ENCODE data around the gene SOBP. TPM values are rescaled to one million over a fixed set of nuclear protein-coding genes. Genes with fewer than 3 reads are reported as not detected.
"Not testable (repeated sequence)": the region's sequence is repeated elsewhere in the genome, so short reads cannot be mapped to it uniquely, and the experiment has no call there.

The SOBP gene
- total and polyA plus RNA-seq, 7 donors, result 5.7 to 27.6 (median 19.5) TPM

DNA sequence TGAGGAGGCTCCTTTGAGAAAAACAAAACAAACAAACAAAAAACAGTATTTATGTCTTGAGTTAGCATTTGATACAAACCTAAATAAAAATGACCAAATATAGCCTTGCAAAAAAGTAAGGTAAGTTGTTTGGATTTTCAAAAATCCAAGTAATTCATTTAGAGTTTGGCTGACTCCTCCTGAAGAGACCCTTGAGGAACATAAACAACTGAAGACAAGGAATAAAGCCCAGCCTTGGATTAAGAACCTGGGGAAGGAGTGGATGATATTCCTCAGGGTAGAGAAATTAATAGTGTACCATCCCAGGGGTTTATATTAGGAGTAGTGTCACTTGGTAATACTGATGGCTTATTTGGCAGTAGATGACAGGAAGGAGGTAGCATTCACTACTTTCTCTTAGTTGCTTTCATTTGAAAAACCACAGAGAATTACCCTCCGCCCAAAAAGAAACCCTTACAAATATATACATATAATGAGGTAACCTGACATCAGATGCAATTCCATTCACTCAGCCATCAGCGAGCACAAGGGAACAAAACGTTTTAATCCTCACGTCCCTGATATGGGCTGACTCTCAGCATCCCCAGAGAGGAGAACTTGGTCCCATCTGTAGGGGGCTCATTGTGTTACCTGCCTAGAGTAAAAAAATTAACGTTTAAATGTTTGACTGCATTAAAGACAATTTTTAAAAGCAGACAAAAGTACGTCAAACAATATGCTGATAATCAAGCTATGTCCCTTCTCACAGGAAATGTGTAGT lies 57.0 kb downstream of the SOBP start:
- no peak for ATAC-seq
- no peak for DNase-seq
- Histone ChIP-seq H3K27ac (no peak overlapping the region), H3K4me1 (peaks cover 19% of the 10 kb centered on the region), H3K27me3 (ENCODE audit: insufficient read depth in 3 of 3, low read length in 2 of 3) (no peaks in the 10 kb centered on the region), H3K4me3 (no peak overlapping the region), H3K9me3 (no peaks in the 10 kb centered on the region), H3K36me3 (ENCODE audit: insufficient read depth in 1 of 2, low read depth in 1 of 2) (peaks cover 0 to 15% of the 10 kb centered on the region in 2 donors)
- WGBS, 3 donors, result 80 to 84% (median 82%) methylated on average over 6 of the region's 6 CpGs
- intact Hi-C loops (cut with DNase I), result no loop called here
- TF ChIP-seq, protein P1, sequence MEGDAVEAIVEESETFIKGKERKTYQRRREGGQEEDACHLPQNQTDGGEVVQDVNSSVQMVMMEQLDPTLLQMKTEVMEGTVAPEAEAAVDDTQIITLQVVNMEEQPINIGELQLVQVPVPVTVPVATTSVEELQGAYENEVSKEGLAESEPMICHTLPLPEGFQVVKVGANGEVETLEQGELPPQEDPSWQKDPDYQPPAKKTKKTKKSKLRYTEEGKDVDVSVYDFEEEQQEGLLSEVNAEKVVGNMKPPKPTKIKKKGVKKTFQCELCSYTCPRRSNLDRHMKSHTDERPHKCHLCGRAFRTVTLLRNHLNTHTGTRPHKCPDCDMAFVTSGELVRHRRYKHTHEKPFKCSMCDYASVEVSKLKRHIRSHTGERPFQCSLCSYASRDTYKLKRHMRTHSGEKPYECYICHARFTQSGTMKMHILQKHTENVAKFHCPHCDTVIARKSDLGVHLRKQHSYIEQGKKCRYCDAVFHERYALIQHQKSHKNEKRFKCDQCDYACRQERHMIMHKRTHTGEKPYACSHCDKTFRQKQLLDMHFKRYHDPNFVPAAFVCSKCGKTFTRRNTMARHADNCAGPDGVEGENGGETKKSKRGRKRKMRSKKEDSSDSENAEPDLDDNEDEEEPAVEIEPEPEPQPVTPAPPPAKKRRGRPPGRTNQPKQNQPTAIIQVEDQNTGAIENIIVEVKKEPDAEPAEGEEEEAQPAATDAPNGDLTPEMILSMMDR (IDR thresholded peaks at IDR 0.05), result no peak

DNA sequence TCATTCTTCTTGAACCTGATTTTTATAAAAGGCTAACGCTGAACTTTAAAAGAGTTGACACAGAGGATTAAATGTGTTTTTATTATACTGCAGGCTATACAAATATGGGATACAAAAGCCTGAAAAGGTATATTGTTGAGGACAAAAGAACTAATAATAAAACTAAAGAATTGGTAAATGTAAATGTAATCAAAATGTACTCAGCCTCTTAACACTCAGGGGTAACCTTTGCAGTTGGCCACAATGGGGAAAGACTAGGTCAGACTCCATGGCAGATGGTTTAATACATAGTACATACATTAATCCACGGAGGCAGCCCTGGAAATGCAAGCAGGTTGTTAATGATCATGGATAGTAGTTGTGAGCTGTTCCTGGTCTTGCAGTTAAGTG lies 57.5 kb downstream of the SOBP start:
- DNase-seq (no peak), ATAC-seq (no peak)
- Histone ChIP-seq H3K4me1 (peaks cover 14% of the 10 kb centered on the region), H3K9me3 (no peaks in the 10 kb centered on the region), H3K27ac (no peak overlapping the region), H3K4me3 (no peak overlapping the region), H3K27me3 (ENCODE audit: insufficient read depth in 3 of 3, low read length in 2 of 3) (no peaks in the 10 kb centered on the region), H3K36me3 (ENCODE audit: insufficient read depth in 1 of 2, low read depth in 1 of 2) (peaks cover 0 to 17% of the 10 kb centered on the region in 2 donors)
- TF ChIP-seq, protein P1 (IDR thresholded peaks at IDR 0.05), result no peak
- 71 to 90% (median 90%) methylated on average over 2 of the region's 2 CpGs for WGBS, 3 donors
- intact Hi-C loops (cut with DNase I), result no loop called here

DNA sequence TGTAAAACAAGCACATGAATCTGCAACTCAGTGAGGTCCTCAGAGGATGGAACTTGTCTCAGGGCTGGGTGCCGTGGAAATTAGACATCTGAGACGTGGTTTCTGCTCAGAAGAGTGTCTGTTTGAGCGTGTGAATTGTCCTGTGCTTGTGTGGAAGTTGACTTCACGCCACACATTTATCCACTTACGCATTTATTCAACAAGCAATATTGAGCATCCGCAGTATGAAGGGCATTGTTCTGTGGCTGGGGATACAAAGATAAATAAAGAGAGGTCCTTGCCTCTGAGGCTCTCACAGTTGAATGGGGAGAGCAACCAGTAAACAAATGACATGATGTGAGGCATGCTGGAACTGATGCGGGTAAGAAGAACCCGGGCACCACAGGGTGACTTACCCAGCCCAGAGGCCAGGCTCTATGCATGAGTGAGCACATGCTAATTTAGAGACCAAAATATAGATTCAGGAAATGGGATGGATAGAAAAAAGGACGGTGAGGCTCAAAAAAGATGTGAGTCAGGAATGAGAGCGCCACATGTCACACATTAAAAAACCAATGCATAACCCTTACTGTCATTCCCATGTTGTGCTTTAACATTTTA lies 60.4 kb downstream of the SOBP start:
- Histone ChIP-seq H3K4me1 (no peaks in the 10 kb centered on the region), H3K27me3 (ENCODE audit: insufficient read depth in 3 of 3, low read length in 2 of 3) (no peaks in the 10 kb centered on the region), H3K27ac (no peak overlapping the region), H3K4me3 (no peak overlapping the region), H3K9me3 (no peaks in the 10 kb centered on the region), H3K36me3 (ENCODE audit: insufficient read depth in 1 of 2, low read depth in 1 of 2) (peaks cover 0 to 19% of the 10 kb centered on the region in 2 donors)
- intact Hi-C loops (cut with DNase I), result no loop called here
- 92 to 93% (median 93%) methylated on average over 10 of the region's 10 CpGs for WGBS, 3 donors
- ATAC-seq, result no peak
- TF ChIP-seq, protein P1 (IDR thresholded peaks at IDR 0.05), result no peak
- no peak for DNase-seq

DNA sequence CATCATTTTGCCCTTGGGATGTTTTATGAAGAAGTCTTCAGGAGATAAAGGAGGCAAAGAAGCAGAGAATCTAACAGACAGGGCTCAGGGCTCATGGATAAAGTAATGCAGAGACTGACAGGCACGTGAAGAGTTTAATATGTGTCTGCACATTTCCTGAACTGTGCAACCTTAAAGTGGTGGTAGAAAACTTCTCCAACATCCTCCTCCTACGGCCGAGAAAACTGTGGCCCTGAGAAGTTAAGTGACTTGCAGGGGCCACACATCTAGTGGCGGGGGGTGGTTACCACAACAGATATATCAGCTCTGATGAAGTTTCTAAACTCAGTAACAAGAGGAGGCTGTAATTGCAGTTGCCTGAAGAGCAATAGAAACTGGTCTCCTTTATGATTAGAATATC lies 61.0 kb downstream of the SOBP start:
- 84 to 89% (median 88%) methylated on average over 4 of the region's 4 CpGs for WGBS, 3 donors
- no peaks in the 10 kb centered on the region for H3K27me3 ChIP-seq (ENCODE audit: insufficient read depth in 3 of 3, low read length in 2 of 3)
- intact Hi-C loops (cut with DNase I), result no loop called here
- TF ChIP-seq, protein P1 (IDR thresholded peaks at IDR 0.05), result no peak
- no peak overlapping the region for H3K4me3 ChIP-seq
- H3K4me1 ChIP-seq, result no peaks in the 10 kb centered on the region
- H3K36me3 ChIP-seq (ENCODE audit: insufficient read depth in 1 of 2, low read depth in 1 of 2), result peaks cover 2 to 19% of the 10 kb centered on the region in 2 donors
- H3K9me3 ChIP-seq, result no peaks in the 10 kb centered on the region
- H3K27ac ChIP-seq, result no peak overlapping the region
- DNase-seq (no peak), ATAC-seq (no peak)

DNA sequence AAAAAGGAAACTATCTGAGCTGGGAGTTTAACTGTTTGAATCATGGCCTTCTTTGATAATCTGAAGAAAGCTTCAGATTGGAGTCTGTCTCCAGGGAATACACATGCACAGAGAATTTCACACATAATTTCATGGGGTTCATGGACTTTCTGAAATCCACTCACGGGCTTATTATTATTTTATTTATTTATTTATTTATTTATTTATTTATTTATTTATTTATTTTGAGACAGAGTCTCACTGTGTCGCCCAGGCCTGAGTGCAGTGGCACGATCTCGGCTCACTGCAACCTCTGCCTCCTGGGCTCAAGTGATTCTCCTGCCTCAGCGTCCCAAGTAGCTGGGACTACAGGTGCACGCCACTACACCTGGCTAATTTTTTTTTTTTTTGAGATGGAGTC lies 63.2 kb downstream of the SOBP start:
- H3K27ac ChIP-seq; intact Hi-C loops (cut with DNase I); H3K4me1 ChIP-seq; H3K4me3 ChIP-seq; ATAC-seq; H3K27me3 ChIP-seq (ENCODE audit: insufficient read depth in 3 of 3, low read length in 2 of 3); H3K9me3 ChIP-seq; DNase-seq: not testable (repeated sequence)
- H3K36me3 ChIP-seq (ENCODE audit: insufficient read depth in 1 of 2, low read depth in 1 of 2), result peaks cover 2 to 19% of the 10 kb centered on the region in 2 donors
- WGBS, 3 donors, result 92 to 97% (median 94%) methylated on average over 6 of the region's 6 CpGs
